ENCODE results near the gene B4GALT2.

Gene B4GALT2

GRCh38 chr1:43947874-43948437, 31.1 kb upstream of the B4GALT2 start:
- Histone ChIP-seq H3K4me3 (ENCODE audit: insufficient read depth, low read length, poor library complexity, severe bottlenecking) (peak overlapping the region; percentile 93), H3K9ac (ENCODE audit: low read length) (peak overlapping the region; percentile 88), H2AFZ (ENCODE audit: low read depth, low read length, severe bottlenecking) (no peak overlapping the region), H3K4me2 (ENCODE audit: low read depth, low read length, poor library complexity, severe bottlenecking) (peak overlapping the region; percentile 67), H3K9me2 (replicated peaks; ENCODE audit: insufficient read depth, low read length) (no peaks in the 10 kb centered on the region), H3K27me3 (ENCODE audit: low read length) (no peaks in the 10 kb centered on the region), H3K9me3 (ENCODE audit: insufficient read depth, low read length) (no peaks in the 10 kb centered on the region), H3F3A (ENCODE audit: insufficient read depth) (no peaks in the 10 kb centered on the region), H3K79me2 (ENCODE audit: insufficient read depth, low read length) (peaks cover 30% of the 10 kb centered on the region; the same call in 1 of the 2 replicates), H3K36me3 (ENCODE audit: low read length) (no peaks in the 10 kb centered on the region), H3K27ac (ENCODE audit: low read depth, low read length) (no peak overlapping the region), H4K20me1 (ENCODE audit: low read depth, low read length) (no peaks in the 10 kb centered on the region; the same call in 1 of the 2 replicates)
- TF ChIP-seq CTCF (IDR thresholded peaks at IDR 0.05; ENCODE audit: insufficient read depth, low read length, poor library complexity, severe bottlenecking) (no peak), EZH2phosphoT487 (conservative IDR thresholded peaks at IDR 0.05; ENCODE audit: low read length) (no peak)

GRCh38 chr1:43949678-43950077, 29.3 kb upstream of the B4GALT2 start:
- Histone ChIP-seq H3K4me2 (ENCODE audit: low read depth, low read length, poor library complexity, severe bottlenecking) (no peak overlapping the region), H3K27ac (ENCODE audit: low read depth, low read length) (no peak overlapping the region), H3K9ac (ENCODE audit: low read length) (no peak overlapping the region), H3K36me3 (ENCODE audit: low read length) (no peaks in the 10 kb centered on the region), H3F3A (ENCODE audit: insufficient read depth) (no peaks in the 10 kb centered on the region), H3K9me3 (ENCODE audit: insufficient read depth, low read length) (no peaks in the 10 kb centered on the region), H3K4me3 (ENCODE audit: insufficient read depth, low read length, poor library complexity, severe bottlenecking) (no peak overlapping the region), H4K20me1 (ENCODE audit: low read depth, low read length) (no peaks in the 10 kb centered on the region; the same call in 1 of the 2 replicates), H3K27me3 (ENCODE audit: low read length) (no peaks in the 10 kb centered on the region), H3K9me2 (replicated peaks; ENCODE audit: insufficient read depth, low read length) (no peaks in the 10 kb centered on the region), H2AFZ (ENCODE audit: low read depth, low read length, severe bottlenecking) (no peak overlapping the region), H3K79me2 (ENCODE audit: insufficient read depth, low read length) (peaks cover 27% of the 10 kb centered on the region; the same call in 1 of the 2 replicates)
- TF ChIP-seq EZH2phosphoT487 (conservative IDR thresholded peaks at IDR 0.05; ENCODE audit: low read length) (no peak), CTCF (IDR thresholded peaks at IDR 0.05; ENCODE audit: insufficient read depth, low read length, poor library complexity, severe bottlenecking) (no peak)

GRCh38 chr1:43951021-43951985, 27.7 kb upstream of the B4GALT2 start:
- no peak for TF ChIP-seq CTCF (IDR thresholded peaks at IDR 0.05; ENCODE audit: insufficient read depth, low read length, poor library complexity, severe bottlenecking)
- no peak for TF ChIP-seq EZH2phosphoT487 (conservative IDR thresholded peaks at IDR 0.05; ENCODE audit: low read length)
- Histone ChIP-seq H3K27me3 (ENCODE audit: low read length) (no peaks in the 10 kb centered on the region), H3K9me3 (ENCODE audit: insufficient read depth, low read length) (no peaks in the 10 kb centered on the region), H3K4me2 (ENCODE audit: low read depth, low read length, poor library complexity, severe bottlenecking) (no peak overlapping the region), H3K36me3 (ENCODE audit: low read length) (no peaks in the 10 kb centered on the region), H3K27ac (ENCODE audit: low read depth, low read length) (no peak overlapping the region), H3K4me3 (ENCODE audit: insufficient read depth, low read length, poor library complexity, severe bottlenecking) (no peak overlapping the region), H2AFZ (ENCODE audit: low read depth, low read length, severe bottlenecking) (no peak overlapping the region), H3K9ac (ENCODE audit: low read length) (no peak overlapping the region), H4K20me1 (ENCODE audit: low read depth, low read length) (no peaks in the 10 kb centered on the region; the same call in 1 of the 2 replicates), H3K79me2 (ENCODE audit: insufficient read depth, low read length) (peaks cover 15% of the 10 kb centered on the region; the same call in 1 of the 2 replicates), H3F3A (ENCODE audit: insufficient read depth) (no peaks in the 10 kb centered on the region), H3K9me2 (replicated peaks; ENCODE audit: insufficient read depth, low read length) (no peaks in the 10 kb centered on the region)
